AG09319 (cell line): ENCODE results near the gene ITGAX.
"Not testable (repeated sequence)": the region's sequence is repeated elsewhere in the genome, so short reads cannot be mapped to it uniquely, and the experiment has no call there.

Source experiments
- DNase-seq: peaks from one replicate; pipeline ENCODE4 v3.0.0-alpha.2; 2010; ENCODE audit warnings: low read depth; ENCODE audit errors: extremely low read depth
- TF ChIP-seq, protein P1 (sequence below): IDR thresholded peaks from 2 replicates; pipeline ENCODE4 v1.5.1; 2011; ENCODE audit warnings: low read depth, mild to moderate bottlenecking, inconsistent platforms, low read length, moderate library complexity

ITGAX gene

DNA sequence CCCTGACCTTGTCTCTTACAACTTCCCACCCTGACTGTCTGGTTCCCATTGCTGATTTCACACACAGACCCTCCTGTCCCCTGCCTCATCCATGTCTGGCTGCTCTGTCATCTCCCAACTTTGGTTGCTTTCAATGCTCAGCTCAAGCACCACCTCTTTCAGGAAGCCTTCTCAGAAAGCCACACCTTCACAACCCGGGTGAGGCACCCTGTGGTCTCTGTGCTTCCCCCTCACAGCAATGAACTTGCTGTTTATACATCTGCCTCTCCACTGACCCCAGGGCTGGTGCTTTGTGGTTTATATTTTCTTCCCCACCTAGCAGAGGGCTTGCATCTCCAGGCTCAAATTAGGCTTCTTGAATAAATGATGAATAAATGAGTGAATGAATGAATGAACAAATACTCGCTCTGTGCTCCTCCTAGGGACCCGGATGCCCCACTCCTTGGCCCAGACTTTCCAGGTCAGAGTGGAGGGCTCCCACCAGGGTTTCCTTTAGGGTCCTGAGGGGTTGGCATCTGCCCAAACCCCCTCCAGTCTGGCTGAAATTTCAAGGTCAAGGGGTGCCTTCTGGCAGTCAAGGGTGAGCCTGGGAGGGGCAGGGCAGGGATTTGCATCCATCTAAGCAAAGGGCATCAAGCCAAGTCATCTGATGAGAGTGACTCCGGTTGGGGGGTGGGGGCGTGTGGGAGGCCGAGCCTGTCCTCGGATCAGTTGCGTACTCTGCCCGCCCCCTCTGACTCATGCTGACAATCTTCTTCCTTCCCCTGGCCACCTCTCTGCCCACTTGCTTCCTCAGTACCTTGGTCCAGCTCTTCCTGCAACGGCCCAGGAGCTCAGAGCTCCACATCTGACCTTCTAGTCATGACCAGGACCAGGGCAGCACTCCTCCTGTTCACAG lies at the start of gene ITGAX:
Gene ITGAX, plus strand, starts transcription at position 783 of the 898 bp plus-strand sequence. Its CDS starts 79 bp downstream, at position 862.
- TF ChIP-seq, protein P1, sequence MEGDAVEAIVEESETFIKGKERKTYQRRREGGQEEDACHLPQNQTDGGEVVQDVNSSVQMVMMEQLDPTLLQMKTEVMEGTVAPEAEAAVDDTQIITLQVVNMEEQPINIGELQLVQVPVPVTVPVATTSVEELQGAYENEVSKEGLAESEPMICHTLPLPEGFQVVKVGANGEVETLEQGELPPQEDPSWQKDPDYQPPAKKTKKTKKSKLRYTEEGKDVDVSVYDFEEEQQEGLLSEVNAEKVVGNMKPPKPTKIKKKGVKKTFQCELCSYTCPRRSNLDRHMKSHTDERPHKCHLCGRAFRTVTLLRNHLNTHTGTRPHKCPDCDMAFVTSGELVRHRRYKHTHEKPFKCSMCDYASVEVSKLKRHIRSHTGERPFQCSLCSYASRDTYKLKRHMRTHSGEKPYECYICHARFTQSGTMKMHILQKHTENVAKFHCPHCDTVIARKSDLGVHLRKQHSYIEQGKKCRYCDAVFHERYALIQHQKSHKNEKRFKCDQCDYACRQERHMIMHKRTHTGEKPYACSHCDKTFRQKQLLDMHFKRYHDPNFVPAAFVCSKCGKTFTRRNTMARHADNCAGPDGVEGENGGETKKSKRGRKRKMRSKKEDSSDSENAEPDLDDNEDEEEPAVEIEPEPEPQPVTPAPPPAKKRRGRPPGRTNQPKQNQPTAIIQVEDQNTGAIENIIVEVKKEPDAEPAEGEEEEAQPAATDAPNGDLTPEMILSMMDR = no peak
- DNase-seq = no peak

DNA sequence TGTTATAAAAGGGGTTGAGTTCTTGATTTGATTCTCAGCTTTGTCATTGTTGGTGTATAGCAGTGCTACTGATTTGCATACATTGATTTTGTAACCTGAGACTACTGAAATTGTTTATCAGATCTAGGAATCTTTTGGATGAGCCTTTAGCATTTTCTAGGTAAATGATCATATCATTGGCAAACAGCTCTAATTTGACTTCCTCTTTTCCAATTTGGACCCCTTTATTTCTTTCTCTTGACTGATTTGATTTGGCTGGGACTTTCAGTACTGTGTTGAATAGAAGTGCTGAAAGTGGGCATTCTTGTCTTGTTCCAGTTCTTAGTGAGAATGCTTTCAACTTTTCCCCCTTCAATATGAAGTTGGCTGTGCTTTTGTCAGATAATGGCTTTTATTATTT lies 49.8 kb upstream of the ITGAX start:
- TF ChIP-seq, protein P1 = no peak
- DNase-seq = no peak

DNA sequence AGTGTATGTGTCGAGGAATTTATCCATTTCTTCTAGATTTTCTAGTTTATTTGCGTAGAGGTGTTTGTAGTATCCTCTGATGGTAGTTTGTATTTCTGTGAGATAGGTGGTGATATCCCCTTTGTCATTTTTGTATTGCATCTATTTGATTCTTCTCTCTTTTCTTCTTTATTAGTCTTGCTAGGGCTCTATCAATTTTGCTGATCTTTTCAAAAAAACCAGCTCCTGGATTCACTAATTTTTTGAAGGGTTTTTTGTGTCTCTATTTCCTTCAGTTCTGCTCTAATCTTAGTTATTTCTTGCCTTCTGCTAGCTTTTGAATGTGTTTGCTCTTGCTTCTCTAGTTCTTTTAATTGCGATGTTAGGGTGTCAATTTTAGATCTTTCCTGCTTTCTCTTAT lies 46.6 kb upstream of the ITGAX start:
- not testable (repeated sequence) for DNase-seq

DNA sequence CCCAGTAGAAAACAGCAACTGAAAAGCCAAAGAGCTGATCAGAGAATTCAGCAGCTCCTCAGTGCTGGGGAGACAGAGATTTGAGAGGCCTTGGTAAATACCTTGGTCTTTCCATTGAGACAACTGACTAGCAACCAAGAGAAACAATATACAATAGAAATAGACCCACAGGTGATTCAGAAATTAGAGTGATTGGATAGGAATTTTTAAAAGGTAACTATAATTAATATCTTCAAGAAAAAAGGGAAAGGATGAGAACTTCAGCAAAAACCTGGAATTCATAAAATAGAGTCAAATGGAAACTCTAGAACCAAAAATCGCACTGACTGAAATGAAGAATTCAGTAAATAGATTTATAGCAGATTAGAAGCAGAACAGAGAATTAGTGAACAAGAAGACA lies 32.5 kb upstream of the ITGAX start:
- no peak for DNase-seq
- TF ChIP-seq, protein P1 = no peak

DNA sequence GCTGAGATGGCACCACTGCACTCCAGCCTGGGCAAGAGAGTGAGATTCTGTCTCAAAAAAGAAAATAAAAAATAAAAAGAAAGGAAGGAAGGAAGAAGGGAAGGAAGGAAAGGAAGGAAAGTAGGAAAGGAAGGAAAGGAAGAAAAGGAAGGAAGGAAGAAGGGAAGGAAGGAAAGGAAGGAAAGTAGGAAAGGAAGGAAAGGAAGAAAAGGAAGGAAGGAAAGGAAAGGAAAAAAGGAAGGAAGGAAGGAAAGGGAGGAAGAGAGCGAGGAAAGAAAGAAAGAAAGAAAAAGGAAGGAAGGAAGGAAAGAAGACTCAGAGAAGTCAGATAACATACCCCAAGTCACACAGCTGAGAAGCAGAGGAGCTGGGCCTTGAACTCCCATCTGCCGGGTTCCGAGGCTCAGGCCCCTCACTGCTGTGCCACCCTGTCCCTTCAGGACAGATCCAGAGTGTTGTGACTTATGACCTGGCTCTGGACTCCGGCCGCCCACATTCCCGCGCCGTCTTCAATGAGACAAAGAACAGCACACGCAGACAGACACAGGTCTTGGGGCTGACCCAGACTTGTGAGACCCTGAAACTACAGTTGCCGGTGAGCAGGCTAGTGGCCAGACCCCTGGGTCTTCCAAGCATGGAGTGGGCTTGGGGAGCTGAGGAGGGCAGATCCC lies 30.9 kb upstream of the ITGAX start:
- TF ChIP-seq, protein P1 = no peak
- no peak for DNase-seq

DNA sequence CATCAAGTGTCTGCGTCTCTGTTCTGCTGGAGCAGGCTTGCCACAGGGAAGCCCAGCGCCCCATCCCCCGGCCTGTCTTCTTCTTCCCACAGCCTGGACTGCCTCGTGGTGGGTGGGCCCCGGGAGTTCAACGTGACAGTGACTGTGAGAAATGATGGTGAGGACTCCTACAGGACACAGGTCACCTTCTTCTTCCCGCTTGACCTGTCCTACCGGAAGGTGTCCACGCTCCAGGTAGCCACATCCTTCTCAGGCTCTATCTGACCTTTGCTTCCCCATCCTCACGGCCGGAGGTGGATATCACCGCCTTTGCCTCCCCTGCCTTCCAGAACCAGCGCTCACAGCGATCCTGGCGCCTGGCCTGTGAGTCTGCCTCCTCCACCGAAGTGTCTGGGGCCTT lies 29.8 kb upstream of the ITGAX start:
- no peak for DNase-seq
- TF ChIP-seq, protein P1 = no peak

DNA sequence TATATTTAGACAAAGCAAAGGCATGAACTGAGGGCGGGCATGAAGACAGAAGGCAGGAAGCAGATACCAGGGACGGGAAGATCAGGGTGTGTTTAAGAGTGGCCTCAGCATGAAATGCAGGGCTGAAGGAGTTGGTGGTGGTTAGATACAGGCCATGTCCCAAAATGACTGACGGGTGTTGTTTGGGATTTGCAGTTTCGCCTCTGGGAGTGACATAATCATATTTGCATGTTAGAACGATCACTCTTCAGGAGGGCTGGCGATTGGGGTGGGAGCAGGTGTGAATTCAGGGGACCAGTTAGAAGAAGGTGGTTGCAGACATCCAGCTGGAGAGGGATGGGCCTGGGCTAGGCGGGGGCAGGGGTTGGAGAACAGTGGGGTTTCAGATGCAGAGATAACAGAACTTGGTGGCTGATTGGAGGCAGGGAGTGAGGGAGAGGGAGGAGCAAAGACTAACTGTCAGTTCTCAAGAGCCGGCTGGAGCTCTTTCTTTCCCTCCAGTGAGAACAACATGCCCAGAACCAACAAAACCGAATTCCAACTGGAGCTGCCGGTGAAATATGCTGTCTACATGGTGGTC lies 27.2 kb upstream of the ITGAX start:
- no peak for DNase-seq

More for the DNA sequence above, 27.2 kb upstream of the ITGAX start:
- TF ChIP-seq, protein P1 = no peak
